Activated CD8-positive, alpha-beta T cell treated with anti-CD3 and anti-CD28 coated beads, Interleukin-2, amount 10 ng/mL, durations not matched to agents 7 days and 5 days (primary cell): Measurements from ENCODE around the gene PCSK2. TPM values are rescaled to one million over a fixed set of nuclear protein-coding genes. Genes with fewer than 3 reads are reported as not detected.

Experiments
- ATAC-seq: fragments of 150-1000 bp; cut with Tn5 transposase; one replicate; pipeline ENCODE4 v1.10.0; 2021; ENCODE audit warnings: moderate library complexity
- CTCF ChIA-PET: fragments of 350-600 bp; sonication (Branson Sonifier 250); formaldehyde crosslinking; loops from one replicate; lab custom pipeline; 2021; ENCODE audit warnings: antibody characterized with exemption; lab: Charles Lee
- POLR2A ChIA-PET: fragments of 350-600 bp; sonication (Branson Sonifier 250); formaldehyde crosslinking; loops from one replicate; lab custom pipeline; 2021; ENCODE audit warnings: antibody characterized with exemption; lab: Charles Lee
- DNase-seq: peaks from one replicate; pipeline ENCODE4 v3.0.0-alpha.2; 2020
- H3K27ac Mint-ChIP-seq: one replicate; pipeline ENCODE4 v1.8.0; 2021; ENCODE audit warnings: mild to moderate bottlenecking, mixed read lengths
- H3K27me3 Mint-ChIP-seq: one replicate; pipeline ENCODE4 v1.8.0; 2021; ENCODE audit warnings: low read depth, mixed read lengths
- H3K36me3 Mint-ChIP-seq: one replicate; pipeline ENCODE4 v1.8.0; 2021; ENCODE audit warnings: low read depth, mixed read lengths
- H3K4me1 Mint-ChIP-seq: one replicate; pipeline ENCODE4 v1.8.0; 2021; ENCODE audit warnings: low read depth, mixed read lengths
- H3K4me3 Mint-ChIP-seq: one replicate; pipeline ENCODE4 v1.8.0; 2021; ENCODE audit warnings: mild to moderate bottlenecking, mixed read lengths
- H3K9me3 Mint-ChIP-seq: one replicate; pipeline ENCODE4 v1.8.0; 2022; ENCODE audit warnings: mixed read lengths; ENCODE audit not compliant: insufficient read depth
- total RNA-seq, 2 experiments: library from RNA; stranded (reverse); gene quantifications; one replicate each; pipeline ENCODE4 v1.2.3, GENCODE V29; 2021

PCSK2 gene, protein sequence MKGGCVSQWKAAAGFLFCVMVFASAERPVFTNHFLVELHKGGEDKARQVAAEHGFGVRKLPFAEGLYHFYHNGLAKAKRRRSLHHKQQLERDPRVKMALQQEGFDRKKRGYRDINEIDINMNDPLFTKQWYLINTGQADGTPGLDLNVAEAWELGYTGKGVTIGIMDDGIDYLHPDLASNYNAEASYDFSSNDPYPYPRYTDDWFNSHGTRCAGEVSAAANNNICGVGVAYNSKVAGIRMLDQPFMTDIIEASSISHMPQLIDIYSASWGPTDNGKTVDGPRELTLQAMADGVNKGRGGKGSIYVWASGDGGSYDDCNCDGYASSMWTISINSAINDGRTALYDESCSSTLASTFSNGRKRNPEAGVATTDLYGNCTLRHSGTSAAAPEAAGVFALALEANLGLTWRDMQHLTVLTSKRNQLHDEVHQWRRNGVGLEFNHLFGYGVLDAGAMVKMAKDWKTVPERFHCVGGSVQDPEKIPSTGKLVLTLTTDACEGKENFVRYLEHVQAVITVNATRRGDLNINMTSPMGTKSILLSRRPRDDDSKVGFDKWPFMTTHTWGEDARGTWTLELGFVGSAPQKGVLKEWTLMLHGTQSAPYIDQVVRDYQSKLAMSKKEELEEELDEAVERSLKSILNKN
- not detected for total RNA-seq

DNA sequence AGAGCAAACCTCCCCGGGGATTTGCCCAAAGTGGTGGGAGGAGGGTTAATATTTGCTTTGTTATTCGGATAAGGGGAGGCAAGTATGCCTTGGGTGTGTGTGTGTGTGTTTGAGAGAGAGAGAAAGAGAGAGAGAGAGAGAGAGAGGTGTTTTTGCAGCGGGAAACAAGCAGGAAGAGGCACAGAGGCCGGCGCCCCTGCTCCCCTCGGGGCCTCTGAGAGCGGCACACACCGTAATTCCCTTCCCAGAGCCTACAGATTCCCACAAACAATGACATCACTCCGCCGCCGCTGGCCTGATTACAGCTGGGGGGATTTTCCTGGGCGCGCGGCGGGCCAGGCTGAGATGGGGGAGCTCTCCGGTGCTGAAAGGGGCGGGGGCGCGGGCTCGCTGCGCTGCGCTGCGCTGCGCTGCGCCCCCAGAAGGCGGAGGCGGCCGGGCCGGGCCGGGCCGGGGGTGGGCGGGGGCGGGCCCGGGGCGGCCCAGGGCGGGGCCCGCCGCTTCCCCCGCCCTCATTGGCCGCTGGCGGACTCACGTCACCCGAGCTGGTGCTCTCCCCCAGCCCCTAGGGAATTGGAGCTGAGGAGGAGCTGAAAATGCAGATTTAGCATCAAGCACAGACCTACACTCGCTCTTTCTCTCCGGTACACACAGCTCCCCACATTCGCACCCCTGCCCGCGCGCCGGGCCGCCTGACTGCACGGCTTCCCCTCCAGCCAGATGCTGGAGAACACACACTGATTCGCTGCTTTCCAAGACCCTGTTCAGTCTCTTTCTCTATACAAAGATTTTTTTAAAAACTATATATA, at the start of gene PCSK2:
Gene PCSK2, plus strand, starts transcription at position 631 of the 809 bp plus-strand sequence. CDS start 266 bp downstream, outside the sequence.
- no peaks in the 10 kb centered on the region for H3K9me3 Mint-ChIP-seq
- CTCF ChIA-PET = no interaction called here
- H3K27me3 Mint-ChIP-seq = peaks cover 48% of the 10 kb centered on the region
- no peak for DNase-seq
- ATAC-seq = no peak
- H3K27ac Mint-ChIP-seq = no peak within 1 kb of the TSS
- H3K4me3 Mint-ChIP-seq = no peak within 1 kb of the TSS
- H3K4me1 Mint-ChIP-seq = no peaks in the 10 kb centered on the region
- POLR2A ChIA-PET = no interaction called here
- H3K36me3 Mint-ChIP-seq = peaks cover 2% of the 10 kb centered on the region

DNA sequence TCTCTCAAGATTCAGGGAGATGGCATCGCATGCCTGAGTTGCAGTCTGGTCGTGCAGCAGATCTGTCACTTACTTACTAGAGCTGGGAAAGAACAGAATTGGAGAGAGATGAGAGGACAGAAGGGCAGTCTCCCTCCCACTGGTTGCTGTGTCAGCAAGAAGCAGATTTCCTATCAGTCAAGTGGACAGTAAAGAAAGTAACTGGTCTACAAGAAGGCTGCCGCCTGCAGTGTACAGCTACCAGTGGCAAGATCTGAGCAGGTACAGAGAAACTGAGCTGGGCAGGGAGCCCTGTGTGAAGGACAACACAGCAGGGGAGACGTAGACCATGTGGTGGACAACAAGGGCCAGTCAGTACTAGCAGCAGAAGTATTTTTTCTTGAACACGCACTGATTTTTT, 49.5 kb upstream of the PCSK2 start:
- DNase-seq (no peak), ATAC-seq (no peak)
- Mint-ChIP-seq H3K36me3 (no peaks in the 10 kb centered on the region), H3K4me1 (no peaks in the 10 kb centered on the region), H3K27me3 (no peaks in the 10 kb centered on the region), H3K9me3 (no peaks in the 10 kb centered on the region), H3K4me3 (no peak overlapping the region), H3K27ac (no peak overlapping the region)
- POLR2A ChIA-PET = no interaction called here
- CTCF ChIA-PET = no interaction called here

DNA sequence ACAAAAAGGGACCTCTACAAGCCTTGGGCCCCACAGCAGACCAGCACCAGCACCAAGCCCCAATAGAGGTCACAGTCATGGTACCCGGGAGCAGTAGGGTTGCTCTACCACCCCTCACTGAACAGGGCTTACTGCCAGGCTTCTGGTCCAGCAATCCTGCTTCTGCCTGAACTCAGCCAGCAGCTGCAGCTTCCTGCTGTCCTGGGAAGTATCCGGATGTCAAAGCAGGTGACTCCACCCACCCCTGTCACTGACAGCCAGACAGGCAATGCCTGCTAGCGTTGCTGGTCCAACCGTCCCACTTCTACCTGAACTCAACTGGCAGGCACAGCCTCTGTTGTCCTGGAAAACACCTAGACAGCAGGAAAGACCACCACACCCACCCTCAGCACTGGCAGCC, 47.0 kb upstream of the PCSK2 start:
- DNase-seq = no peak
- Mint-ChIP-seq H3K4me1 (no peaks in the 10 kb centered on the region), H3K27me3 (no peaks in the 10 kb centered on the region), H3K4me3 (no peak overlapping the region), H3K36me3 (no peaks in the 10 kb centered on the region), H3K27ac (no peak overlapping the region), H3K9me3 (peaks cover 10% of the 10 kb centered on the region)
- ChIA-PET CTCF (no interaction called here), POLR2A (no interaction called here)
- no peak for ATAC-seq

DNA sequence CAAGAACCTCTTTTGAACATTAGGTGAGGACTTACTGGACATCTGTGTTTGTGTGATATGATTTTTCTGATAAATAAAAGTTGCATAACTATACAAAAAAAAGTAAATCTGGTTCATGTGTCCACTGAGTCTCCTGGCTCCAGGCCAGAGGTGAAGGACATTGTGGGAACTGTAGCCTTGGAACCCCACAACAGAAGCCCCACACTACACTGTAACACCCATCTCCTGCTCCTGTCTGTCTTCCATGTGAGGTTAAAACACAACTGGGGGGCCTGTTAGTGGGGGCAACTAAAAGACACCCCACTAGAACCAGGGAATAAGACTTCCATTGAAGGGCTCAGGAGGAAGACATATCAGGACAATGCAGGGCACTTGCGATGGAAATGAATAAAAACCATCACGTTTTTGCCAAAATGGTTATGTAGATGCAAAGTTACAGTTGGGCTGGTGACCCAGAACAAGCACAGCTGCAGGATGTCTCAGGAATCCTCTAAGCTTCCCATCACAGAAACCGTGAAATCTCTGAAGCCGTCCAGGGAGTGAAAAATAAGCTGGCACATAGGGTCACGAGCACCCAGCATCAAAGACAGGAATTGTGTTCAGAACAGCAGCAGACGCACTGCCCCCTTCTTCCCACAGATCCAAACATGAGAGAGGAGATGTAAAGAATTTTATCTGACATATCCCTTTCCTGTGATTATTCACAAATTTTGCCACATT, 36.7 kb upstream of the PCSK2 start:
- no peaks in the 10 kb centered on the region for H3K4me1 Mint-ChIP-seq
- no peaks in the 10 kb centered on the region for H3K27me3 Mint-ChIP-seq
- ChIA-PET POLR2A (no interaction called here), CTCF (no interaction called here)
- no peaks in the 10 kb centered on the region for H3K9me3 Mint-ChIP-seq
- DNase-seq (no peak), ATAC-seq (no peak)
- no peak overlapping the region for H3K27ac Mint-ChIP-seq
- H3K36me3 Mint-ChIP-seq = no peaks in the 10 kb centered on the region
- no peak overlapping the region for H3K4me3 Mint-ChIP-seq

DNA sequence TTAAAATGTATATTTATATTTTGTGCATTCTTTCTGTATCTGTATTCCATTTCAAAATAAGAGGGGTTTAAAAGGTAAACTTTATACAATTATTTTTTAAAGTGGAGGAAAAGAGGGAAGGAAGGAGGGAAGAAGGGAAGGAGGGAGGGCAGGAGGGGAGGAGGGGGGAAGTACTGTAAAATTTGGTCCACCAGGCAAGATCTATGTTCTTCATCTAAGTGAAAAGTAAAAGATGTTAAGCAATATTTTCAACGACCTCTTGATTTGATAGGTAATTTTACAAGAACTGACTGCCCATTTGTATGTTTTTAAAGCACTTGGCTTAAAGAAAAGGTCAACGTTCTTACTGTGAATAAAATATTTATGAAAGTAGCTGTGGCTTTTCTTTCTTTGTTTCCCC, 29.8 kb upstream of the PCSK2 start:
- ChIA-PET POLR2A (no interaction called here), CTCF (no interaction called here)
- Mint-ChIP-seq H3K27ac (no peak overlapping the region), H3K9me3 (no peaks in the 10 kb centered on the region), H3K36me3 (no peaks in the 10 kb centered on the region), H3K4me3 (no peak overlapping the region), H3K27me3 (peaks cover 5% of the 10 kb centered on the region), H3K4me1 (no peaks in the 10 kb centered on the region)
- no peak for ATAC-seq
- DNase-seq = no peak

DNA sequence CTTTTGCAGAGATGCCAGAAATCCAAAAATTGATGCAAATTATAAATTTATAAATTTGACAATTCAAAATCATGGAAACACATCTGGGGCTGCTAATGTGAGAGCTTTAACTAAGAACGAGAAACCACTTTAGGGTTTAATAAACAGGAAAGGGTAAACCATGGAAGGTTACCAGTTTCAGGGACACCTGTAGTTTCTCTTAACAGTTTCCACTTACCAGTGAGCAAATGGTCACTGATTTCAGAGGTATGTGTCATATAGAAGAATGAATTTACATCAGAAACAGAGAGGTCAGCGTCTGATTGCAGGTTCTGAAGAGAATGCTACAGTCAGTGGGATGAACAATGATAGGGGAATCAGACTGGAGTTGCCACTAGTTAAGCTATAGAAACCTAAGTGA, 24.8 kb upstream of the PCSK2 start:
- no peak overlapping the region for H3K27ac Mint-ChIP-seq
- ChIA-PET POLR2A (no interaction called here), CTCF (no interaction called here)
- no peaks in the 10 kb centered on the region for H3K36me3 Mint-ChIP-seq
- peaks cover 5% of the 10 kb centered on the region for H3K27me3 Mint-ChIP-seq
- ATAC-seq (no peak), DNase-seq (no peak)
- H3K9me3 Mint-ChIP-seq = no peaks in the 10 kb centered on the region
- H3K4me1 Mint-ChIP-seq = no peaks in the 10 kb centered on the region
- no peak overlapping the region for H3K4me3 Mint-ChIP-seq

DNA sequence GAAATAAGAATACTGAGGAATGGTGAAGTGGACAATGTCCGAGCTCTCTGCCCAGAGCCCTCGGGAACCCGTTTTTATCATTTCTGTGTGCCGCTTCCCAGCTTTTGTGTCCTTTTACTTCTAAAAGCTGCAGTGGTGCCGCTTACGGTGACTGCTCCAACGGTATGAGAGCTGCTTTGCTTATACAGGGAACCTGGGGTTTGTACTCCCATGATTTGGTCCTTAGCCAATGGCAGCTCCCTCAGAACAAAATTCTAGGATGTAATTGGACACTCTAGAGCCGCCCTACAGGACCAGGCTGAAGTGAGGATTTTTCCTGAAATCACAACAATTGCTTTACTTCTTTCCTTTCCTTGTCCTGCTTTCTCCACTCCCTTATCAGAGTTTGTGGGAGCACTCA, 24.2 kb upstream of the PCSK2 start:
- DNase-seq = no peak
- ChIA-PET CTCF (no interaction called here), POLR2A (no interaction called here)
- ATAC-seq = no peak
- H3K4me1 Mint-ChIP-seq = no peaks in the 10 kb centered on the region
- no peak overlapping the region for H3K4me3 Mint-ChIP-seq
- H3K27me3 Mint-ChIP-seq = peaks cover 5% of the 10 kb centered on the region
- H3K9me3 Mint-ChIP-seq = no peaks in the 10 kb centered on the region
- no peak overlapping the region for H3K27ac Mint-ChIP-seq
- no peaks in the 10 kb centered on the region for H3K36me3 Mint-ChIP-seq

DNA sequence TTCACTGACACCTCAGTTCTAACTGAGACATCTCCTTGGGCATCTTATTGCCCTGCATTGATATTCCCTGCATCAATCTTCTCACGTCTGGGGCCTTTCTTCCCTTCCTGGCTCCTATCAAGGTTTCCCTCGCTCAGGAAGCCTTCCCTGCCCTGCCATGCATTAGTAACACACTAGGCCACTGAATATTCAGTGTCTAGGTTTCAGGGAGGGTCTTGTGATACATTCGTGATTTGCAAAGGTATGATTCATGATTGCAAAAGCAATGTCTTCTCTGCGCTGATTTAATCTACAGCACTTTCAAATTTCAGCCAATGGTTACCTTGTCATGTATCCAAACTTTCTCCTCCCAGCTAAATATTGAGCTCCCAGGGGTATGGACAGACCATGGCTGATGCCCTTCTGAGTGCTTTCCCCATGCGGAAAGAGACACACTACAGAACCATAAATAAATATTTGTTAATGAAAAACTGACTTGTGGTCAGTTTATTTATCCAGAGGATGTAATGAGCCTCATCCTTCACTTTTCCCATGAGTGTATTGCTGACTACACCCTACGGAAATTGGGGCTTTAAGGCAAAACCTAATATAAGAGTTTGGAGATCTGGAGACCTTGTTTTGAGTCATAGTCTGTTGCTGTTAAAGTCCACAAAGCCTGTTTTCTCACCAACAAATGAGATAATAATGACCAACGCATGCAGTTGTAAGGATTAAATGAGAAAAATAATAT, 21.6 kb upstream of the PCSK2 start:
- no peaks in the 10 kb centered on the region for H3K9me3 Mint-ChIP-seq
- no peak overlapping the region for H3K4me3 Mint-ChIP-seq
- H3K27ac Mint-ChIP-seq = no peak overlapping the region
- no peaks in the 10 kb centered on the region for H3K36me3 Mint-ChIP-seq
- DNase-seq (no peak), ATAC-seq (no peak)
- POLR2A ChIA-PET = no interaction called here
- CTCF ChIA-PET = no interaction called here
- H3K27me3 Mint-ChIP-seq = peaks cover 5% of the 10 kb centered on the region
- H3K4me1 Mint-ChIP-seq = no peaks in the 10 kb centered on the region

DNA sequence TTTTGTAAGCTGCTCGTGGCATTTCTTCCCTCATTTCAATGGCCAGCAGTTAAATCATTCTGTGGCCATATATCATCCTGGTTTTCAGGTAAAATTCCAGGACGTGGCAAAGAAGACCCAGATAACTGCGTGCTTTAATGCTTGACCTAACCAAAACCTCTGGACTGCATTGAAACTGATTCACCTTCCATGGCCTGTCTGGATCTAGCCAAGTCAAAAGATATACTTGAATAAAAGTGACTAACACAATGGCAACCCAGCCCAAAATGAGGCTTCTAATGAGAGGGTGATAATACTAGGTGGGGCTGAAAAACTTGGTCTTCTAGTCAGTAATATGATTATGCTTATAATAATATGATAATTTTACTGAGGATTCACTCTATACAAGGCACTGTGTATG, 16.5 kb upstream of the PCSK2 start:
- Mint-ChIP-seq H3K27me3 (no peaks in the 10 kb centered on the region), H3K27ac (no peak overlapping the region), H3K4me3 (no peak overlapping the region), H3K36me3 (no peaks in the 10 kb centered on the region), H3K4me1 (no peaks in the 10 kb centered on the region), H3K9me3 (no peaks in the 10 kb centered on the region)
- DNase-seq = no peak
- no peak for ATAC-seq
- POLR2A ChIA-PET = no interaction called here
- CTCF ChIA-PET = no interaction called here

DNA sequence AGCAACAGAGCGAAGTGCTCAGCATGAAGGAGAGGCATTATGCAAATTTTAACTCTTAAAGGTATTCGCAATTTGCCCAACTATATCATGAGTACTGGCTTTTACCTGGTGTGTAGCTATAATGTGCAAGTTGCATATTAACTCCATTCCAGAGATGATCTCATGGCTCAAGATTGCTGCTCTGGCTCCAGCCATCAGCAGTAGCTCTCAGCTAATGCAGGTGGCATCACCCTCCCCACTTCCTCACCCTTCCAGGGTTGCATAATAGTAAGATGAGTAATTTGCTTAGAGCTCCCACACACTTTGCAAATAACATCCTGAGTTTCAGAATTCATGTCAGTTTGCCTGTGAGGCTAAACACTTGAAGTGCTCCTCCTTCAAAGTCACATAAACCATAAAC, 15.9 kb upstream of the PCSK2 start:
- H3K4me3 Mint-ChIP-seq = no peak overlapping the region
- H3K4me1 Mint-ChIP-seq = no peaks in the 10 kb centered on the region
- DNase-seq (no peak), ATAC-seq (no peak)
- H3K36me3 Mint-ChIP-seq = no peaks in the 10 kb centered on the region
- CTCF ChIA-PET = no interaction called here
- no peaks in the 10 kb centered on the region for H3K27me3 Mint-ChIP-seq
- no peaks in the 10 kb centered on the region for H3K9me3 Mint-ChIP-seq
- POLR2A ChIA-PET = no interaction called here
- H3K27ac Mint-ChIP-seq = no peak overlapping the region

DNA sequence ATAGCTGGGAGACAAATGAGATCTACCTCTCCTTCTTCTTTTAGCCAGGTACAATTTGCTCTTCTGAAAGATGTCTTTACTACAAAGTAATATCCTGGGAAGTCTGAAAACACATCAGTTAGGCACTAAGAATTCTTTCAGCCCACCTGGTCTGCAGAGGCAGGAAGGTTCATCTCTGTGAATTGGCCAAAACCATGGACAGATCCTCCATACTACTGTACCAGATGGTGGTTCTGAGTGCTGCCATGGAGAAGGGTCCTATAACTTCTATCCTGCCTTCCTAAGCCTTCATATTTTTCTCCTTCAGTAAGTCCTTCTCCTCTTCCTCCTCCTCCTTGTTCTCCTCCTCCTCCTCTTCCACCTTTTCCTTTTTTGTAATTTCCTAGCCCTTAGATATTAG, 11.7 kb upstream of the PCSK2 start:
- DNase-seq (no peak), ATAC-seq (no peak)
- Mint-ChIP-seq H3K27ac (no peak overlapping the region), H3K4me3 (no peak overlapping the region), H3K9me3 (no peaks in the 10 kb centered on the region), H3K4me1 (no peaks in the 10 kb centered on the region), H3K36me3 (no peaks in the 10 kb centered on the region), H3K27me3 (no peaks in the 10 kb centered on the region)
- ChIA-PET POLR2A (no interaction called here), CTCF (no interaction called here)
